Measurements from ENCODE around the gene PRSS48.
A peak's percentile ranks its signal among the peaks of the same experiment; 100 is the strongest.

PRSS48 gene

GRCh38 chr4:151324124-151324751, 47.3 kb downstream of the PRSS48 start:
- Histone ChIP-seq H3K27me3 (no peaks in the 10 kb centered on the region), H3K4me1 (peaks cover 0 to 54% (median 27%) of the 10 kb centered on the region in 4 donors), H3K9me3 (no peaks in the 10 kb centered on the region), H3K27ac (peak overlapping the region; percentile 92 to 97), H3K36me3 (no peaks in the 10 kb centered on the region), H3K4me3 (peak overlapping the region; percentile 76 to 98)
- no peak for TF ChIP-seq CTCF (IDR thresholded peaks at IDR 0.05)
- intact Hi-C loops (cut with DNase I; ENCODE audit: low total_unique reads): loop anchor here (10.0 kb wide), 1 partner anchor 99 kb away; no protein-coding TSS in a partner anchor
- no peak for DNase-seq

- Histone ChIP-seq H3K27me3 (no peaks in the 10 kb centered on the region), H3K36me3 (no peaks in the 10 kb centered on the region), H3K9me3 (no peaks in the 10 kb centered on the region), H3K4me3 (peak overlapping the region; percentile 76 to 98), H3K27ac (peak overlapping the region; percentile 92 to 97), H3K4me1 (peaks cover 0 to 49% (median 27%) of the 10 kb centered on the region in 4 donors)
- DNase-seq: peak; percentile 45 to 71
- intact Hi-C loops (cut with DNase I; ENCODE audit: low total_unique reads): loop anchor here (10.0 kb wide), 1 partner anchor 100 kb away; no protein-coding TSS in a partner anchor
- TF ChIP-seq CTCF (IDR thresholded peaks at IDR 0.05): no peak
These were observed 47.8 kb downstream of the PRSS48 start for GRCh38 chr4:151324752-151325110.

GRCh38 chr4:151325111-151325948, 48.4 kb downstream of the PRSS48 start, which contains the start of gene SH3D19:
Gene SH3D19, minus strand, starts transcription at chr4:151325605. Its CDS starts 253 bp downstream, at chr4:151325352.
- peak within 1 kb of the TSS; percentile 76 to 98 for H3K4me3 ChIP-seq
- H3K36me3 ChIP-seq: no peaks in the 10 kb centered on the region
- no peak for TF ChIP-seq CTCF (IDR thresholded peaks at IDR 0.05)
- peak; percentile 60 to 82 for DNase-seq
- peaks cover 0 to 43% (median 27%) of the 10 kb centered on the region in 4 donors for H3K4me1 ChIP-seq
- intact Hi-C loops (cut with DNase I; ENCODE audit: low total_unique reads): loop anchor here (10.0 kb wide), 1 partner anchor 101 kb away; no protein-coding TSS in a partner anchor
- H3K9me3 ChIP-seq: no peaks in the 10 kb centered on the region
- peak within 1 kb of the TSS; percentile 92 to 97 for H3K27ac ChIP-seq
- no peaks in the 10 kb centered on the region for H3K27me3 ChIP-seq

- Histone ChIP-seq H3K4me1 (peaks cover 0 to 37% (median 24%) of the 10 kb centered on the region in 4 donors), H3K9me3 (no peaks in the 10 kb centered on the region), H3K36me3 (no peaks in the 10 kb centered on the region), H3K4me3 (peak overlapping the region; percentile 76 to 98), H3K27me3 (no peaks in the 10 kb centered on the region), H3K27ac (peak overlapping the region; percentile 92 to 97)
- DNase-seq: no peak
- TF ChIP-seq CTCF (IDR thresholded peaks at IDR 0.05): no peak
- intact Hi-C loops (cut with DNase I; ENCODE audit: low total_unique reads): loop anchor here (10.0 kb wide), 1 partner anchor 101 kb away; no protein-coding TSS in a partner anchor
These were observed 48.9 kb downstream of the PRSS48 start for GRCh38 chr4:151325949-151326246.

GRCh38 chr4:151329217-151330007, 52.5 kb downstream of the PRSS48 start:
- Histone ChIP-seq H3K36me3 (no peaks in the 10 kb centered on the region), H3K4me3 (no peak overlapping the region), H3K4me1 (peaks cover 0 to 4% (median 1%) of the 10 kb centered on the region in 4 donors), H3K27ac (no peak overlapping the region), H3K27me3 (no peaks in the 10 kb centered on the region), H3K9me3 (no peaks in the 10 kb centered on the region)
- intact Hi-C loops (cut with DNase I; ENCODE audit: low total_unique reads): loop anchor here (10.0 kb wide), 1 partner anchor 105 kb away; no protein-coding TSS in a partner anchor
- no peak for TF ChIP-seq CTCF (IDR thresholded peaks at IDR 0.05)
- no peak for DNase-seq

All from tibial artery (tissue), 4 donors.